ENCODE measurements around the gene RAPGEF6.

DNA sequence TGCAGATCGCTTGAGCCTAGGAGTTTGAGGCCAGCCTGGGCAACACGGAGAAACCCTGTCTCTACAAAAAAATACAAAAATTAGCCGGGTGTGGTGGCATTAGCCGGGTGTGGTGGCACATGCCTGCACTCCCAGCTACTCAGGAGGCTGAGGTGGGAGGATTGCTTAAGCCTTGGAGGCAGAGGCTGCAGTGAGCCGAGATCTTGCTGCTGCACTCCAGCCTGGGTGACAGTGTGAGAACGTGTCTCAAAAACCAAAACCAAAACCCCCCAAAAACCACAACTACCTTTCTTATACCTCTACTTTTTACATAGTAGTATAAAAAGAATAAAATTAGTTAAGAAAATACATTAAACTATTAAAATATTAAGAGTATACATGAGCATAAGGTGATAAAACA, 121.2 kb downstream of the RAPGEF6 start:
- TF ChIP-seq, protein P1, sequence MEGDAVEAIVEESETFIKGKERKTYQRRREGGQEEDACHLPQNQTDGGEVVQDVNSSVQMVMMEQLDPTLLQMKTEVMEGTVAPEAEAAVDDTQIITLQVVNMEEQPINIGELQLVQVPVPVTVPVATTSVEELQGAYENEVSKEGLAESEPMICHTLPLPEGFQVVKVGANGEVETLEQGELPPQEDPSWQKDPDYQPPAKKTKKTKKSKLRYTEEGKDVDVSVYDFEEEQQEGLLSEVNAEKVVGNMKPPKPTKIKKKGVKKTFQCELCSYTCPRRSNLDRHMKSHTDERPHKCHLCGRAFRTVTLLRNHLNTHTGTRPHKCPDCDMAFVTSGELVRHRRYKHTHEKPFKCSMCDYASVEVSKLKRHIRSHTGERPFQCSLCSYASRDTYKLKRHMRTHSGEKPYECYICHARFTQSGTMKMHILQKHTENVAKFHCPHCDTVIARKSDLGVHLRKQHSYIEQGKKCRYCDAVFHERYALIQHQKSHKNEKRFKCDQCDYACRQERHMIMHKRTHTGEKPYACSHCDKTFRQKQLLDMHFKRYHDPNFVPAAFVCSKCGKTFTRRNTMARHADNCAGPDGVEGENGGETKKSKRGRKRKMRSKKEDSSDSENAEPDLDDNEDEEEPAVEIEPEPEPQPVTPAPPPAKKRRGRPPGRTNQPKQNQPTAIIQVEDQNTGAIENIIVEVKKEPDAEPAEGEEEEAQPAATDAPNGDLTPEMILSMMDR (IDR thresholded peaks at IDR 0.05 in 4 of 5, conservative IDR thresholded peaks at IDR 0.05 in 1 of 5), result no peak
- no peak for TF ChIP-seq POLR2A (IDR thresholded peaks at IDR 0.05)
